Ishikawa (cell line): ENCODE measurements around the gene SIM2.

Source experiments
- CEBPB ChIP-seq: IDR thresholded peaks from 2 replicates; pipeline ENCODE4 v1.6.1; 2012
- EGR1 ChIP-seq: IDR thresholded peaks from 2 replicates; pipeline ENCODE4 v1.6.1; 2012
- EP300 ChIP-seq: IDR thresholded peaks from 2 replicates; pipeline ENCODE4 v1.6.1; 2012; ENCODE audit warnings: borderline replicate concordance
- TF ChIP-seq, protein P1 (sequence below): IDR thresholded peaks from 2 replicates; pipeline ENCODE4 v1.6.1; 2012; ENCODE audit warnings: low read depth, mild to moderate bottlenecking
- TF ChIP-seq, protein P2 (sequence below): IDR thresholded peaks from 2 replicates; pipeline ENCODE4 v1.6.1; 2012
- TF ChIP-seq, protein P3 (sequence below): IDR thresholded peaks from 2 replicates; pipeline ENCODE4 v1.6.1; 2012

DNA sequence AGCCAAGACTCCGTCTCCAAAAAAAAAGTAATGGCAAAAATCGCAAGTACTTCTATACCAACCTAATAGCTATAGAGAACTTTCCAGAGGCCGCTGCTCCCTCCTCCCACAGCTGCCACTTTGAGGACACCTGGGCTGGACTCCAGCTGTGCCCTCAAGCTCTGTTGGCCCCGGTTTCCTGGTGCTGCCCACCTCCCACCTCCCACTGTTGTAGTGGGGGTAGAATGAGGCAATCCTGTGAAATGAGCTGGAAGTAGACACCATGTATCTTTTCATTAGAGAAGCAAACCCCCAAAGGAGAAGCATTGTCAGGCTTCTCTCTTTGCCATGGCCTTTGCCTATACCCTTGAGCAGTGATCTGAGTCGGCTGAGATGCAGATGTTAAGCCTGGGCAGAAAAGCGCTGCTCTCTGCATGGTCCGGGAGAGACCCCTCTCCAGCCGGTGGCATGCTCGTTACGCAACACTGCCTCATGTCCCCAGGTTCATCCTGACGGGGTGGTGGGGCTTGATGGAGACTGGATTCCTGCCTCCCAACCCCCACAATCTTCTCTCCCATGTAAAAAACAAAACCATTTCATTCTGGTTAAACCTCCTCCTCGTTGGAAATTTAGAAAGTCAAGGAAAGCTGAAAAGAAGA is 39.7 kb downstream of the SIM2 start:
- TF ChIP-seq EGR1 (no peak), CEBPB (no peak), EP300 (no peak)
- TF ChIP-seq, protein P1, sequence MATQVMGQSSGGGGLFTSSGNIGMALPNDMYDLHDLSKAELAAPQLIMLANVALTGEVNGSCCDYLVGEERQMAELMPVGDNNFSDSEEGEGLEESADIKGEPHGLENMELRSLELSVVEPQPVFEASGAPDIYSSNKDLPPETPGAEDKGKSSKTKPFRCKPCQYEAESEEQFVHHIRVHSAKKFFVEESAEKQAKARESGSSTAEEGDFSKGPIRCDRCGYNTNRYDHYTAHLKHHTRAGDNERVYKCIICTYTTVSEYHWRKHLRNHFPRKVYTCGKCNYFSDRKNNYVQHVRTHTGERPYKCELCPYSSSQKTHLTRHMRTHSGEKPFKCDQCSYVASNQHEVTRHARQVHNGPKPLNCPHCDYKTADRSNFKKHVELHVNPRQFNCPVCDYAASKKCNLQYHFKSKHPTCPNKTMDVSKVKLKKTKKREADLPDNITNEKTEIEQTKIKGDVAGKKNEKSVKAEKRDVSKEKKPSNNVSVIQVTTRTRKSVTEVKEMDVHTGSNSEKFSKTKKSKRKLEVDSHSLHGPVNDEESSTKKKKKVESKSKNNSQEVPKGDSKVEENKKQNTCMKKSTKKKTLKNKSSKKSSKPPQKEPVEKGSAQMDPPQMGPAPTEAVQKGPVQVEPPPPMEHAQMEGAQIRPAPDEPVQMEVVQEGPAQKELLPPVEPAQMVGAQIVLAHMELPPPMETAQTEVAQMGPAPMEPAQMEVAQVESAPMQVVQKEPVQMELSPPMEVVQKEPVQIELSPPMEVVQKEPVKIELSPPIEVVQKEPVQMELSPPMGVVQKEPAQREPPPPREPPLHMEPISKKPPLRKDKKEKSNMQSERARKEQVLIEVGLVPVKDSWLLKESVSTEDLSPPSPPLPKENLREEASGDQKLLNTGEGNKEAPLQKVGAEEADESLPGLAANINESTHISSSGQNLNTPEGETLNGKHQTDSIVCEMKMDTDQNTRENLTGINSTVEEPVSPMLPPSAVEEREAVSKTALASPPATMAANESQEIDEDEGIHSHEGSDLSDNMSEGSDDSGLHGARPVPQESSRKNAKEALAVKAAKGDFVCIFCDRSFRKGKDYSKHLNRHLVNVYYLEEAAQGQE = no peak
- TF ChIP-seq, protein P2, sequence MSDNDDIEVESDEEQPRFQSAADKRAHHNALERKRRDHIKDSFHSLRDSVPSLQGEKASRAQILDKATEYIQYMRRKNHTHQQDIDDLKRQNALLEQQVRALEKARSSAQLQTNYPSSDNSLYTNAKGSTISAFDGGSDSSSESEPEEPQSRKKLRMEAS = no peak
- TF ChIP-seq, protein P3, sequence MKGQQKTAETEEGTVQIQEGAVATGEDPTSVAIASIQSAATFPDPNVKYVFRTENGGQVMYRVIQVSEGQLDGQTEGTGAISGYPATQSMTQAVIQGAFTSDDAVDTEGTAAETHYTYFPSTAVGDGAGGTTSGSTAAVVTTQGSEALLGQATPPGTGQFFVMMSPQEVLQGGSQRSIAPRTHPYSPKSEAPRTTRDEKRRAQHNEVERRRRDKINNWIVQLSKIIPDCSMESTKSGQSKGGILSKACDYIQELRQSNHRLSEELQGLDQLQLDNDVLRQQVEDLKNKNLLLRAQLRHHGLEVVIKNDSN = no peak
